Measurements from ENCODE around the gene TTC27. TPM values are rescaled to one million over a fixed set of nuclear protein-coding genes. Genes with fewer than 3 reads are reported as not detected.
"Not testable (repeated sequence)": the region's sequence is repeated elsewhere in the genome, so short reads cannot be mapped to it uniquely, and the experiment has no call there.

Gene TTC27
- total and polyA plus RNA-seq, 2 donors: 10.6 to 22.9 TPM

DNA sequence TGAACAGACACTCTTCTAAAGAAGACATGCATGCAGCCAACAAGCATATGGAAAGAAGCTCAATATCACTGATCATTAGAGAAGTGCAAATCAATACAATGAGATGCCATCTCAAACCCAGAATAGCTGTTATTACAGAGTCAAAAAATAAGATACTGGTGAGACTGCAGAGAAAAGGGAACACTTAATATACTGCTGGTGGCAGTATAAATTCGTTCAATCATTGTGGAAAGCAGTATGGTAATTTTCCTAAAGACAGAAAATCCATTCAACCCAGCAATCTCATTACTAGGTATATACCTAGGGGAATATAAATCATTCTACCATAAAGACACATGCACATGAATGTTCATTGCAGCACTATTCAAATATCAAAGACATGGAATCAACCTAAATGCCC, 202.3 kb downstream of the TTC27 start:
- 95% methylated on average over 1 of the region's 1 CpG for WGBS
- H3K4me1 ChIP-seq (ENCODE audit: insufficient read depth): no peaks in the 10 kb centered on the region
- DNase-seq (ENCODE audit: extremely low spot score): no peak
- no peak overlapping the region for H3K4me3 ChIP-seq (ENCODE audit: low read depth, low read length)
- H3K27ac ChIP-seq (ENCODE audit: low read depth): no peak overlapping the region
- H3K36me3 ChIP-seq (ENCODE audit: insufficient read depth): no peaks in the 10 kb centered on the region

- H3K4me3 ChIP-seq (ENCODE audit: low read depth, low read length): no peak overlapping the region
- WGBS: 49% methylated on average over 2 of the region's 2 CpGs
- peaks cover 2% of the 10 kb centered on the region for H3K4me1 ChIP-seq (ENCODE audit: insufficient read depth)
- no peak overlapping the region for H3K27ac ChIP-seq (ENCODE audit: low read depth)
- no peaks in the 10 kb centered on the region for H3K36me3 ChIP-seq (ENCODE audit: insufficient read depth)
- DNase-seq (ENCODE audit: extremely low spot score): no peak
These were observed 205.0 kb downstream of the TTC27 start for GRCh38 chr2:32832821-32833220.

- Histone ChIP-seq H3K36me3 (ENCODE audit: insufficient read depth) (no peaks in the 10 kb centered on the region), H3K27ac (ENCODE audit: low read depth) (no peak overlapping the region), H3K4me1 (ENCODE audit: insufficient read depth) (peaks cover 2% of the 10 kb centered on the region), H3K4me3 (ENCODE audit: low read depth, low read length) (no peak overlapping the region)
- DNase-seq (ENCODE audit: extremely low spot score): no peak
- whole genome bisulfite sequencing: 58% methylated on average over 2 of the region's 2 CpGs
These were observed 205.9 kb downstream of the TTC27 start for GRCh38 chr2:32833709-32834108.

- DNase-seq (ENCODE audit: extremely low spot score): no peak
- no peaks in the 10 kb centered on the region for H3K36me3 ChIP-seq (ENCODE audit: insufficient read depth)
- no peak overlapping the region for H3K27ac ChIP-seq (ENCODE audit: low read depth)
- 82% methylated on average over 3 of the region's 3 CpGs for WGBS
- H3K4me1 ChIP-seq (ENCODE audit: insufficient read depth): peaks cover 2% of the 10 kb centered on the region
- no peak overlapping the region for H3K4me3 ChIP-seq (ENCODE audit: low read depth, low read length)
These were observed 207.3 kb downstream of the TTC27 start for GRCh38 chr2:32835148-32835547.

- WGBS: 38% methylated on average over 5 of the region's 5 CpGs
- no peak overlapping the region for H3K4me3 ChIP-seq (ENCODE audit: low read depth, low read length)
- DNase-seq (ENCODE audit: extremely low spot score): no peak
These were observed 209.1 kb downstream of the TTC27 start for GRCh38 chr2:32836933-32837332.

GRCh38 chr2:32838418-32838817, 210.6 kb downstream of the TTC27 start:
- 86% methylated on average over 7 of the region's 7 CpGs for WGBS
- H3K27ac ChIP-seq (ENCODE audit: low read depth): no peak overlapping the region
- DNase-seq (ENCODE audit: extremely low spot score): no peak
- H3K36me3 ChIP-seq (ENCODE audit: insufficient read depth): no peaks in the 10 kb centered on the region
- H3K4me1 ChIP-seq (ENCODE audit: insufficient read depth): peaks cover 2% of the 10 kb centered on the region
- no peak overlapping the region for H3K4me3 ChIP-seq (ENCODE audit: low read depth, low read length)

More at GRCh38 chr2:32836933-32837332, 209.1 kb downstream of the TTC27 start:
- peaks cover 2% of the 10 kb centered on the region for H3K4me1 ChIP-seq (ENCODE audit: insufficient read depth)
- H3K36me3 ChIP-seq (ENCODE audit: insufficient read depth): no peaks in the 10 kb centered on the region
- H3K27ac ChIP-seq (ENCODE audit: low read depth): no peak overlapping the region

DNA sequence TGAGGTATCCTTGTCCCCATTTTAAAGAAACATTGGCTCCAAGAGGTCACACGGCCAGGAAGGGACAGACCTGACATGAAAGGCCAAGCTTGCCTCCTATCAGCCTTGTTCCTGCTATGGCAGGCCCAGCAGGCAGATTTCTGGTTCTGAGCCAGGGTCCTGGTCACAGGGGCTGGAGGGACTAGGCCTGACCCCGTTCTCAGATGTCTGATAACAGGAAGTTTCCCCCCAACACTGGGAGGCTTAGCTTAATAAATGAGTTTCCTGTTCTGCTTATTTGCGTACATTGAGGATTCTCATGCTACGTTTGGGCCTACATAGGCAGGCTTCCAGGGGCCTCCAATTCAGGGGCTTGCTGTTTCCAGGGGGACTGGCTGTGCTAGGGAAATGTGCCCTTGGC, 211.1 kb downstream of the TTC27 start:
- DNase-seq (ENCODE audit: extremely low spot score): no peak
- no peaks in the 10 kb centered on the region for H3K36me3 ChIP-seq (ENCODE audit: insufficient read depth)
- H3K4me3 ChIP-seq (ENCODE audit: low read depth, low read length): no peak overlapping the region
- H3K27ac ChIP-seq (ENCODE audit: low read depth): no peak overlapping the region
- peaks cover 2% of the 10 kb centered on the region for H3K4me1 ChIP-seq (ENCODE audit: insufficient read depth)
- WGBS: 79% methylated on average over 4 of the region's 4 CpGs

- Histone ChIP-seq H3K4me3 (ENCODE audit: low read depth, low read length) (no peak overlapping the region), H3K4me1 (ENCODE audit: insufficient read depth) (no peaks in the 10 kb centered on the region)
- 61% methylated on average over 11 of the region's 11 CpGs for WGBS
These were observed 214.4 kb downstream of the TTC27 start for GRCh38 chr2:32841931-32842898.

GRCh38 chr2:32843699-32844098, 215.8 kb downstream of the TTC27 start:
- H3K4me3 ChIP-seq (ENCODE audit: low read depth, low read length): no peak overlapping the region
- no peak for DNase-seq (ENCODE audit: extremely low spot score)
- no peaks in the 10 kb centered on the region for H3K36me3 ChIP-seq (ENCODE audit: insufficient read depth)
- no peak overlapping the region for H3K27ac ChIP-seq (ENCODE audit: low read depth)
- 73% methylated on average over 1 of the region's 1 CpG for WGBS
- no peaks in the 10 kb centered on the region for H3K4me1 ChIP-seq (ENCODE audit: insufficient read depth)

More at GRCh38 chr2:32841931-32842898, 214.4 kb downstream of the TTC27 start:
- Histone ChIP-seq H3K27ac (ENCODE audit: low read depth) (no peak overlapping the region), H3K36me3 (ENCODE audit: insufficient read depth) (no peaks in the 10 kb centered on the region)
- DNase-seq (ENCODE audit: extremely low spot score): no peak

- Histone ChIP-seq H3K4me1 (ENCODE audit: insufficient read depth) (no peaks in the 10 kb centered on the region), H3K27ac (ENCODE audit: low read depth) (no peak overlapping the region), H3K36me3 (ENCODE audit: insufficient read depth) (no peaks in the 10 kb centered on the region), H3K4me3 (ENCODE audit: low read depth, low read length) (no peak overlapping the region)
- WGBS: 84% methylated on average over 4 of the region's 4 CpGs
- DNase-seq (ENCODE audit: extremely low spot score): no peak
These were observed 216.4 kb downstream of the TTC27 start for GRCh38 chr2:32844253-32844652.

DNA sequence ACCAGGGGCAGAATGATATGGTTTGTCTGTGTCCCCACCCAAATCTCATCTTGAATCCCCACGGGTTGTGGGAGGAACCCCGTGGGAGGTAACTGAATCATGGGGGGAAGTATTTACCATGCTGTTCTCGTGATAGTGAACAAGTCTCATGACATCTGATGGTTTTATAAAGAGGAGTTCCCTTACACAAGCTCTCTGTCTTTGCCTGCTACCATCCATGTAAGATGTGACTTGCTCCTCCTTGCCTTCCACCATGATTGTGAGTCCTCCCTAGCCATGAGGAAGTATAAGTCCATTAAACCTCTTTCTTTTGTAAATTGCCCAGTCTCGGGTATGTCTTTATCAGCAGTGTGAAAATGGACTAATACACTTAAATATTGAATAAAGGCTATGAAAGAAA, 218.4 kb downstream of the TTC27 start:
- H3K4me1 ChIP-seq (ENCODE audit: insufficient read depth); H3K4me3 ChIP-seq (ENCODE audit: low read depth, low read length); DNase-seq (ENCODE audit: extremely low spot score); H3K27ac ChIP-seq (ENCODE audit: low read depth); H3K36me3 ChIP-seq (ENCODE audit: insufficient read depth): not testable (repeated sequence)
- WGBS: 93% methylated on average over 4 of the region's 4 CpGs

GRCh38 chr2:32847734-32848133, 219.9 kb downstream of the TTC27 start:
- H3K27ac ChIP-seq (ENCODE audit: low read depth): no peak overlapping the region
- no peaks in the 10 kb centered on the region for H3K4me1 ChIP-seq (ENCODE audit: insufficient read depth)
- H3K36me3 ChIP-seq (ENCODE audit: insufficient read depth): no peaks in the 10 kb centered on the region
- H3K4me3 ChIP-seq (ENCODE audit: low read depth, low read length): no peak overlapping the region
- no peak for DNase-seq (ENCODE audit: extremely low spot score)

DNA sequence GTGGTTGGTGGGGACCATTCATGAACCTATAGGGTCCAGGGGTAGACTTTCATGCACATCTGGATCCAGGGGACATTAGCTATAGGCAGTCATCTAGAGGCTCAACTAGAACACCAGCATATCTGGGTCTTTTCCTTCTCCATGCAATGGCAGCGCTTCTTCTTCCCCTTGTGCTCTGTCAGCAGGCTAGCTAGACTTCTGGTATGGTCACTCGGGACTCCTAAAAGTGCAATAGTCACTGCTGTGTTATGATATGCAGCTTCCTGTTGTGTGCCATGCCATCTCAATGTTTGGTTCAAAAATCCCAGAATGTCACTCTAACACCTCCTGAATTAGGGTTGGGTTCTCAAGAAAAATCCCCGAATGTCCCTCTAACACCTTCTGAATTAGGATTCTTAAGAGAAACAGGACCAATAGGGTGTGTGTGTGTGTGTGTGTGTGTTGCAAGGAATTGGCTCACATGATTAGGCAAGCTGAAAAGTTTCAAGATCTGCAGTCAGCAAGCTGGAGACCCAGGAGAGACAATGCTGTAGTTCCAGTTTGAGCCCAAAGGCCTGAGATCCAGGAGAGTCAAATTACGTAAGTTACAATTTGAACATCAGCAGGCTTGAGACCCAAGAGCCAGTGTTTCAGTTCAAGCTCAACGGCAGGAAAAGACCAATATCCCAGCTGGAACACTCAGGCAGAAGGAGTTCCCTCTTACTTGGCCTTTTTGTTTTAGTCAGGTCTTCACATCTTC, 221.8 kb downstream of the TTC27 start:
- Histone ChIP-seq H3K4me3 (ENCODE audit: low read depth, low read length) (no peak overlapping the region), H3K27ac (ENCODE audit: low read depth) (no peak overlapping the region), H3K4me1 (ENCODE audit: insufficient read depth) (no peaks in the 10 kb centered on the region), H3K36me3 (ENCODE audit: insufficient read depth) (no peaks in the 10 kb centered on the region)
- no peak for DNase-seq (ENCODE audit: extremely low spot score)
- 85% methylated on average over 5 of the region's 5 CpGs for WGBS
